22Rv1 (cell line): ENCODE data around the gene ABHD16A.

Experiments used
- ZFX ChIP-seq: fragments of 450-650 bp; IDR thresholded peaks from 2 replicates; pipeline ENCODE4 v1.6.1; 2017; ENCODE audit warnings: antibody characterized with exemption, borderline replicate concordance
- TF ChIP-seq, protein P1 (sequence below): fragments of 450-650 bp; IDR thresholded peaks from 2 replicates; pipeline ENCODE4 v1.5.1; 2017; ENCODE audit warnings: mild to moderate bottlenecking

DNA sequence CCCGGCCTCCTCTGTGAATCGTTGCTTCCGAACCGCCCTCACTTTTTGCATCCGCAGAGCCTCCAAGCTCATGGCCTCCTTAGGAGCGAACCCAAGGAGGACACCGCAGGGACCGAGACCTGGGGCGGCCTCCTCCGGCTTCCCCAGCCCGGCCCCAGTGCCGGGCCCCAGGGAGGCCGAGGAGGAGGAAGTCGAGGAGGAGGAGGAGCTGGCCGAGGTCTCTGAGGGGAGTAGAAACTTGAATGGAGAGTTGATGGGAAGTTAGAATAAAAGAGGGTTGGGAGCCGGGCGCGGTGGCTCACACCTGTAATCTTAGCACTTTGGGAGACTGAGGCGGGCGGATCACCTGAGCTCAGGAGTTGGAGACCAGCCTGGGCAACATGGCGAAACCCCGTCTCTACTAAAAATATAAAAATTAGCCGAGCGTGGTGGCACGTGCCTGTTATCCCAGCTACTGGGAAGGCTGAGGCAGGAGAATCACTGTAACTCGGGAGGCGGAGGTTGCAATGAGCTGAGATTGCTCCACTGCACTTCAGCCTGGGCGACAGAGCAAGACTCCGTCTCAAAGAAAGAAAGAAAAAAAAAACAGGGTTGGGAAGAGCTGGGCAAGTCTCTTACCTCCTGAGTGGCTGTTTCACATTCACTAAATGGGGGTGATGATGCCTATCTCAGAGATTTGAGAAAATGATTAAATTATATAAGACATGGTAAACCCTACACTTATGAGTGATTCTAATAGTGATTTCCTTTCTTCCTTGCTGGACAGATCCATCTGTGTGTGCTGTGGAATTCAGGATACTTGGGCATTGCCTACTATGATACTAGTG is 37.5 kb upstream of the ABHD16A start:
- TF ChIP-seq, protein P1, sequence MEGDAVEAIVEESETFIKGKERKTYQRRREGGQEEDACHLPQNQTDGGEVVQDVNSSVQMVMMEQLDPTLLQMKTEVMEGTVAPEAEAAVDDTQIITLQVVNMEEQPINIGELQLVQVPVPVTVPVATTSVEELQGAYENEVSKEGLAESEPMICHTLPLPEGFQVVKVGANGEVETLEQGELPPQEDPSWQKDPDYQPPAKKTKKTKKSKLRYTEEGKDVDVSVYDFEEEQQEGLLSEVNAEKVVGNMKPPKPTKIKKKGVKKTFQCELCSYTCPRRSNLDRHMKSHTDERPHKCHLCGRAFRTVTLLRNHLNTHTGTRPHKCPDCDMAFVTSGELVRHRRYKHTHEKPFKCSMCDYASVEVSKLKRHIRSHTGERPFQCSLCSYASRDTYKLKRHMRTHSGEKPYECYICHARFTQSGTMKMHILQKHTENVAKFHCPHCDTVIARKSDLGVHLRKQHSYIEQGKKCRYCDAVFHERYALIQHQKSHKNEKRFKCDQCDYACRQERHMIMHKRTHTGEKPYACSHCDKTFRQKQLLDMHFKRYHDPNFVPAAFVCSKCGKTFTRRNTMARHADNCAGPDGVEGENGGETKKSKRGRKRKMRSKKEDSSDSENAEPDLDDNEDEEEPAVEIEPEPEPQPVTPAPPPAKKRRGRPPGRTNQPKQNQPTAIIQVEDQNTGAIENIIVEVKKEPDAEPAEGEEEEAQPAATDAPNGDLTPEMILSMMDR = no peak
- TF ChIP-seq ZFX = no peak
